B cell (primary cell): ENCODE measurements around the gene ZEB2. TPM values are rescaled to one million over a fixed set of nuclear protein-coding genes. Genes with fewer than 3 reads are reported as not detected.

ENCODE experiments used
- ATAC-seq: fragments of 200-7000 bp; cut with Tn5 transposase; one replicate; pipeline ENCODE4 v1.10.0; 2021; ENCODE audit warnings: low read depth, mild to moderate bottlenecking, moderate number of reproducible peaks, moderate library complexity
- CTCF ChIA-PET: fragments of 350-600 bp; sonication (Branson Sonifier 250); formaldehyde crosslinking; loops from one replicate; lab custom pipeline; 2021; ENCODE audit warnings: antibody characterized with exemption, inconsistent platforms; lab: Charles Lee
- POLR2A ChIA-PET: fragments of 350-600 bp; sonication (Branson Sonifier 250); formaldehyde crosslinking; loops from one replicate; lab custom pipeline; 2021; ENCODE audit warnings: antibody characterized with exemption; lab: Charles Lee
- DNase-seq: peaks from one replicate; pipeline ENCODE4 v3.0.0; 2013
- H2AFZ ChIP-seq: 2 replicates; pipeline ENCODE4 v1.6.1; 2012; ENCODE audit warnings: mild to moderate bottlenecking, low read depth, low read length; ENCODE audit not compliant: insufficient read depth, poor library complexity, severe bottlenecking
- H3K27ac ChIP-seq, 2 donors: 1 replicate in 1 of 2; 2 replicates in 1 of 2; pipeline ENCODE4 v1.5.1; 2012 to 2013; ENCODE audit warnings: low read length in 2 of 2, mild to moderate bottlenecking in 2 of 2, moderate library complexity in 1 of 2
- H3K27me3 ChIP-seq, 4 experiments: fragments of 200-600 bp in 1 of 4; sonication (generic) in 1 of 4; replicated peaks in 1 of 4; 1 replicate in 2 of 4; 2 replicates in 2 of 4; pipeline versions ENCODE4 v1.6.1 to v1.7.0; 2013 to 2016; ENCODE audit warnings: low read length in 3 of 4, mild to moderate bottlenecking in 2 of 4, mixed read lengths in 1 of 4, moderate library complexity in 1 of 4; ENCODE audit not compliant: insufficient read depth in 4 of 4, control insufficient read depth in 3 of 4; ENCODE audit errors: control extremely low read depth in 1 of 4
- H3K36me3 ChIP-seq, 2 experiments: replicated peaks in 1 of 2; 1 replicate in 1 of 2; 2 replicates in 1 of 2; pipeline versions ENCODE4 v1.6.1 to v1.7.1; 2013; ENCODE audit warnings: low read length in 1 of 2; ENCODE audit not compliant: insufficient read depth in 2 of 2, control insufficient read depth in 1 of 2; ENCODE audit errors: control extremely low read depth in 1 of 2, extremely low read depth in 1 of 2
- H3K4me1 ChIP-seq, 2 donors: fragments of 200-600 bp in 1 of 2; sonication (generic) in 1 of 2; 1 replicate in 1 of 2; 2 replicates in 1 of 2; pipeline versions ENCODE4 v1.5.1 to v1.6.1; 2013 to 2017; ENCODE audit warnings: low read length in 2 of 2; ENCODE audit not compliant: control insufficient read depth in 2 of 2, insufficient read depth in 2 of 2
- H3K4me2 ChIP-seq: replicated peaks from 2 replicates; pipeline ENCODE3; 2012; ENCODE audit warnings: mild to moderate bottlenecking, low read depth, low read length; ENCODE audit not compliant: poor library complexity, severe bottlenecking
- H3K4me3 ChIP-seq, 5 experiments: fragments of 200-600 bp in 1 of 5; sonication (generic) in 1 of 5; 1 replicate in 3 of 5; 2 replicates in 2 of 5; pipeline versions ENCODE4 v1.5.1 to v1.7.0; 2011 to 2016; ENCODE audit warnings: low read length in 4 of 5, mild to moderate bottlenecking in 4 of 5, low read depth in 2 of 5, control low read depth in 1 of 5, moderate library complexity in 1 of 5; ENCODE audit not compliant: insufficient read depth in 1 of 5; ENCODE audit errors: control extremely low read depth in 1 of 5, extremely low read depth in 1 of 5
- H3K79me2 ChIP-seq: fragments of 200-600 bp; sonication (generic); one replicate; pipeline ENCODE4 v1.6.0; 2016; ENCODE audit warnings: low read length; ENCODE audit not compliant: control insufficient read depth, insufficient read depth
- H3K9ac ChIP-seq: fragments of 200-600 bp; sonication (generic); 2 replicates; pipeline ENCODE4 v1.6.1; 2017; ENCODE audit warnings: mild to moderate bottlenecking, low read length, moderate library complexity
- H3K9me3 ChIP-seq, 3 donors: one replicate each; pipeline versions ENCODE4 v1.6.1 to v1.7.1; 2013; ENCODE audit warnings: low read length in 2 of 3; ENCODE audit not compliant: control insufficient read depth in 2 of 3, insufficient read depth in 1 of 3; ENCODE audit errors: control extremely low read depth in 1 of 3
- H4K20me1 ChIP-seq: 2 replicates; pipeline ENCODE4 v1.6.0; 2012; ENCODE audit warnings: mild to moderate bottlenecking, low read length; ENCODE audit not compliant: insufficient read depth, control insufficient read depth, poor library complexity, severe bottlenecking
- H3K27ac Mint-ChIP-seq: one replicate; pipeline ENCODE4 v1.8.0; 2021; ENCODE audit warnings: mixed read lengths
- H3K27me3 Mint-ChIP-seq: one replicate; pipeline ENCODE4 v1.8.0; 2021; ENCODE audit warnings: mixed read lengths
- H3K4me1 Mint-ChIP-seq: one replicate; pipeline ENCODE4 v1.8.0; 2021; ENCODE audit warnings: mixed read lengths
- H3K4me3 Mint-ChIP-seq: one replicate; pipeline ENCODE4 v1.8.0; 2021; ENCODE audit warnings: mixed read lengths
- H3K9me3 Mint-ChIP-seq: one replicate; pipeline ENCODE4 v1.8.0; 2022; ENCODE audit warnings: mixed read lengths; ENCODE audit not compliant: insufficient read depth
- EZH2 ChIP-seq: IDR thresholded peaks from 2 replicates; pipeline ENCODE4 v1.6.1; 2012; ENCODE audit warnings: borderline replicate concordance, low read depth, mild to moderate bottlenecking, moderate library complexity, low read length; ENCODE audit not compliant: insufficient read depth, poor library complexity, severe bottlenecking
- WGBS: methylation state at CpG from one replicate; pipeline ENCODE4 v1.1.5; 2013; ENCODE audit warnings: missing lambda C conversion rate; ENCODE audit not compliant: insufficient coverage; 5-methylcytosine and 5-hydroxymethylcytosine counted together
- intact Hi-C: fragments of 100-400 bp; cut with micrococcal nuclease; formaldehyde crosslinking; loops from one replicate; pipeline ENCODE4 v1.10.0; 2022
- polyA plus RNA-seq: library from polyadenylated mRNA; depleted of rRNA; stranded (reverse); fragments of >200 nt; gene quantifications from 2 replicates; pipeline ENCODE4 v1.2.3, GENCODE V29; 2012
- total RNA-seq, 2 donors: library from RNA; stranded (reverse); fragments of 120-200 nt in 1 of 2; gene quantifications; 1 replicate in 1 of 2; 2 replicates in 1 of 2; pipeline versions ENCODE4 v1.2.3 to v1.2.4, GENCODE V29; 2013 to 2022
- TF ChIP-seq, protein P1 (sequence below): fragments of 200-600 bp; IDR thresholded peaks from one replicate; pipeline ENCODE4 v1.8.0; 2022; ENCODE audit warnings: antibody characterized with exemption, mild to moderate bottlenecking

Gene ZEB2
- total and polyA plus RNA-seq, 2 donors (not counting 1 experiment from before 2014, with no cell fraction given): 56.3 to 217 TPM

DNA sequence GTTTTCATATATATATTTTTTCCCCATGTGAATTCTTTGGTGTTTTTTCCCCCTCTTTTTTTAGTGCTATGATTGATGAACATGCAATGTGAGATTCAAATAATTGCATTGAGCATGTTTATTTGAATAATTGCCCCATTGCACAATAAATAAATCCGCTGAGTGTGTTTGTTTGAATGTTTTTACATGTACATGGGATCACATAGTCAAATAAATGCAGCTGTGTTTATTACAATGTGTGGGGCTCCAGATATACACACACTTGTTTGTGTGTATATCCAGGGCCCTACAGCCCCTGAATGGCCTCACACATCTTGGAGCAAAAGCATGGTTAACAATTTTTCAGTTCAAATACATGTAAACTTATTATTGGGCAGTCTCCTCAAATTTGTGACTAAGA is 134.5 kb downstream of the ZEB2 start:
- TF ChIP-seq, protein P1, sequence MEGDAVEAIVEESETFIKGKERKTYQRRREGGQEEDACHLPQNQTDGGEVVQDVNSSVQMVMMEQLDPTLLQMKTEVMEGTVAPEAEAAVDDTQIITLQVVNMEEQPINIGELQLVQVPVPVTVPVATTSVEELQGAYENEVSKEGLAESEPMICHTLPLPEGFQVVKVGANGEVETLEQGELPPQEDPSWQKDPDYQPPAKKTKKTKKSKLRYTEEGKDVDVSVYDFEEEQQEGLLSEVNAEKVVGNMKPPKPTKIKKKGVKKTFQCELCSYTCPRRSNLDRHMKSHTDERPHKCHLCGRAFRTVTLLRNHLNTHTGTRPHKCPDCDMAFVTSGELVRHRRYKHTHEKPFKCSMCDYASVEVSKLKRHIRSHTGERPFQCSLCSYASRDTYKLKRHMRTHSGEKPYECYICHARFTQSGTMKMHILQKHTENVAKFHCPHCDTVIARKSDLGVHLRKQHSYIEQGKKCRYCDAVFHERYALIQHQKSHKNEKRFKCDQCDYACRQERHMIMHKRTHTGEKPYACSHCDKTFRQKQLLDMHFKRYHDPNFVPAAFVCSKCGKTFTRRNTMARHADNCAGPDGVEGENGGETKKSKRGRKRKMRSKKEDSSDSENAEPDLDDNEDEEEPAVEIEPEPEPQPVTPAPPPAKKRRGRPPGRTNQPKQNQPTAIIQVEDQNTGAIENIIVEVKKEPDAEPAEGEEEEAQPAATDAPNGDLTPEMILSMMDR: no peak
- no peak for TF ChIP-seq EZH2

DNA sequence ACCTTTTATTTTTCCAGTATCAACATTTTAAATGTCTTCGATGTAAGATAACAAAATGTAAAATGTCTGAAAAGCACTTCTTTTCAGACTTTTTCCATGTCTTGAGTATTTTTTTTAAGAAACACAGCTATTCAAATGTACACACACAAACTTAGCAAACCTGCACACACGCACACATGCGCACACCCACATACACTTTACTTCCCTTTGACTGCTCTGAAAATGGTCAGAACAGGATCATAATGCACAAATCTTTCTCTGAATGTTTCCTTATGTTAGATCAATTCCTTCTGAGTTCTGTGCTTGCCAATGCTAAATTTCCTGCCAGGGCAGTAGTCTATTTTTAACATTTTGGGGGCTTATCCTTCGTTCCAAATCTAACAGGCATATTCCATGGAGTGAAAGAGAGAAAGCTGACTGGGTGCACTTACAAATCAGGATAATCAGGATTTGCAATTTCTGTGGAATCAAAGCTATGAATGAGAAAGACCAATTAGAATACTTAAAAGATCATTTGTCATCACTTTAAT is 136.3 kb downstream of the ZEB2 start:
- no peak overlapping the region for H3K27ac ChIP-seq
- peaks cover 50% of the 10 kb centered on the region for H3K4me1 Mint-ChIP-seq
- TF ChIP-seq, protein P1: no peak
- no peak overlapping the region for H3K9ac ChIP-seq
- H4K20me1 ChIP-seq: no peaks in the 10 kb centered on the region
- no peak for ATAC-seq
- no peak overlapping the region for H3K4me3 ChIP-seq
- H2AFZ ChIP-seq: no peak overlapping the region
- no peak for DNase-seq
- H3K79me2 ChIP-seq: no peaks in the 10 kb centered on the region
- POLR2A ChIA-PET: no interaction called here
- no peak overlapping the region for H3K4me3 Mint-ChIP-seq
- no peaks in the 10 kb centered on the region for H3K27me3 Mint-ChIP-seq
- H3K9me3 ChIP-seq: no peaks in the 10 kb centered on the region
- H3K4me1 ChIP-seq: peaks cover 28 to 29% of the 10 kb centered on the region in 2 donors
- CTCF ChIA-PET: no interaction called here
- H3K27ac Mint-ChIP-seq: no peak overlapping the region
- 79% methylated on average over 2 of the region's 4 CpGs for WGBS
- H3K36me3 ChIP-seq: no peaks in the 10 kb centered on the region
- no peaks in the 10 kb centered on the region for H3K9me3 Mint-ChIP-seq
- peaks cover 0 to 5% (median 0%) of the 10 kb centered on the region in 4 experiments for H3K27me3 ChIP-seq
- intact Hi-C loops: loop anchor here (2.0 to 10.0 kb wide), 4 partner anchors 51 to 1369 kb away; a partner anchor contains a TSS
- H3K4me2 ChIP-seq: no peak overlapping the region

More for the DNA sequence above, 134.5 kb downstream of the ZEB2 start:
- Histone ChIP-seq H3K27ac (no peak overlapping the region), H3K4me2 (no peak overlapping the region), H3K4me3 (no peak overlapping the region), H4K20me1 (no peaks in the 10 kb centered on the region), H2AFZ (no peak overlapping the region), H3K27me3 (no peaks in the 10 kb centered on the region), H3K9ac (no peak overlapping the region), H3K4me1 (peaks cover 20 to 22% of the 10 kb centered on the region in 2 donors), H3K79me2 (no peaks in the 10 kb centered on the region), H3K9me3 (no peaks in the 10 kb centered on the region), H3K36me3 (peaks cover 0 to 12% of the 10 kb centered on the region in 2 experiments)
- Mint-ChIP-seq H3K27ac (no peak overlapping the region), H3K27me3 (no peaks in the 10 kb centered on the region), H3K4me3 (no peak overlapping the region), H3K4me1 (peaks cover 37% of the 10 kb centered on the region), H3K9me3 (no peaks in the 10 kb centered on the region)
- no peak for DNase-seq
- ATAC-seq: no peak
- intact Hi-C loops: loop anchor here (10.0 kb wide), 2 partner anchors 151 to 201 kb away; no protein-coding TSS in a partner anchor
- WGBS: no CpG with 5 or more reads among the region's 1 CpG
- CTCF ChIA-PET: no interaction called here
- POLR2A ChIA-PET: no interaction called here
